Activated CD4-positive, alpha-beta T cell treated with anti-CD3 and anti-CD28 coated beads, Interleukin-2, amount 50 U/mL, for 48 hours (primary cell): Measurements from ENCODE around the gene KHNYN.
"Not testable (repeated sequence)": the region's sequence is repeated elsewhere in the genome, so short reads cannot be mapped to it uniquely, and the experiment has no call there.

ENCODE experiments used
- DNase-seq, 2 experiments: peaks; one replicate each; pipeline ENCODE4 v3.0.0-alpha.2; 2020

KHNYN gene

DNA sequence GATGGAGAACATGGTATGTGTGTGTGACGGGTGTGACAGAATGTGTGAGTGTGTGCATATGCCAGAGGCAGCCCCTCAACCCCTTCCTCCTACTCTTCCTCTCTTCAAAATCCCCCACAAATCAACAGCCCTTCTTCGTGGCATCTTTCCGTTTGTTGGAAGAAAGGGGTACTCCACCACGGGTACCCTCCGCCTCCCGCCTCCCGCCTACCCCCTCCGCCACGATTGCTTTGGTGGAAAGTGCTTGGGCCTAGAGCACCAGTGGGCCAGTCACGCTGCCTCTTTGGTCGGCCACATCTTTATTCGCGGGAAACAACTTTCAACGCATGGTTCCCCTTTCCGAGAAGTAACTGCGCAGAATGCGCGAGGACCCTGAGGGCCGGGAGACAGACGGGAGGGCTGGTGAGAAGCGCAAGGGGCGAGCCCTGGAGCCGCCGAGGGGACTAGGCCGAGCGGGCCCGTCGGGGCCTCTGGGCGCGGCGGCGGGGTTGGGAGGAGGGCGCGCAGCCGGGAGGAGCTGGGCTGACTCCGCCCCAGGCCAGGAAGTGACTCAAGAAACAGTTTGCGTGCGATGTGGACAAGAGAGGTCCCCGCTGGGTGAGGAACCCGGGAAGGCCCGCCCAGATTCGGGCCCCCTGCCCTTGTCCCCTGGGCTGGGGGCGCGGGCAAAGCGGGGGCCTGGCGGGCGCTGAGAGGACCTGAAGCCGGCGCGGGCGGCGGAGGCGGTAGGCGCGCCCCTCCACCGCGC, at the start of gene KHNYN, which contains the start of gene CBLN3:
Gene KHNYN (plus strand): TSS at position 560 of the 748 bp plus-strand sequence. CDS start 777 bp downstream, outside the sequence.
Gene CBLN3 (minus strand): TSS at position 274 of the 748 bp plus-strand sequence. CDS start 614 bp downstream, outside the sequence.
- DNase-seq = peak; percentile 87 to 90

DNA sequence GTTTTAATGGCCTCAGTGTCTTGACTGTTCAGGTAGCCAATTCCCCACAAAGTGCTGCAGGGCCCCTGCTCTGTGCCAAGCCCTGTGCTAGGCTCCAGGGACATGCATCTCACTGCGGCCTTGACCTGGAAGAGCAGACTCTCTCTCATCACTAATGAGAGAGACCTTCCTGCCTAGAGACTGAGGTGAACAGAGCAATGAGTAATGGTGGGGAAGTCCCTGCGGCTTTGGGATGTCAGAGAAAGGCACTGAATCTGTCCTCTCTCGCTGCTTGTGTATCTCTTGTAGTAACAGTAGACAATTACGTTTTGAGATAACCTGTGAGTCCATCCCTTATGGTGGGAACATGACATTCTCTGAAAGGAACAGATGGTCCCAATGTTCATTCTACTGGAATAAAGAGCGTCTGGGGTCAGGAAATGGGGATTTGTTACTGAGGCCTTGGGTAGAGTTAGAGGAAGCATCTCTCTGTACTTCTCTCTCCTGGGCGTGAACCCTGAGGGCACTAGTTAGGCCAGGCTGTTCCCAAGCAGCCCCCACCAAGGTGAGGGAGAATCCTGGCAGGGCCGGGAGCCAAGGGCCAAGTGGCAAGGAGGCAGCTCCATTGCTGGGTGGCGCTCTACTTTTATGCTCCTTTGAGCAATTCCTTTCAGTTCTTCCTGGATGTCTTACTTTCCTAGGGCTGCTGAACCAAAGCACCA, 48.2 kb upstream of the KHNYN start:
- DNase-seq = no peak

GRCh38 chr14:24382064-24382371, 47.7 kb upstream of the KHNYN start:
- no peak for DNase-seq

DNA sequence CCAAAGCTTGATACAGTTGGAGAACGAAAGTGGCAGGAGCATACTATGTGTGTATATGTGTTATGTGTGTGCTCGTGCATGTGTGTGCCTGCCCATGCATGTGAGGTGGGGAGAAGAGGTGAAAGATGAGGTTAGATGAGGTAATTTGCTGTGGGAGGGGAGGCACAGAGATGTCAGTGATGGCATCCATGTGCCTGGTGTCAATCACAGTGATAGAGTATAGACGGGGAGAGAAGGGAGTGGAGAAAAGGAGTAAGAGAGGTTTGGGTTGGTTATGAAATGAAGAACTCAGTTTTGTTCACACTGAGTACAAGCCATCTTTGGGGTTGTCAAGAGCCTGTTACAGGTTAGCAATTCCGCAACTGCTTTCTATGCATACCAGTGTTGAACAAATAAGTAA, 45.6 kb upstream of the KHNYN start:
- no peak for DNase-seq

DNA sequence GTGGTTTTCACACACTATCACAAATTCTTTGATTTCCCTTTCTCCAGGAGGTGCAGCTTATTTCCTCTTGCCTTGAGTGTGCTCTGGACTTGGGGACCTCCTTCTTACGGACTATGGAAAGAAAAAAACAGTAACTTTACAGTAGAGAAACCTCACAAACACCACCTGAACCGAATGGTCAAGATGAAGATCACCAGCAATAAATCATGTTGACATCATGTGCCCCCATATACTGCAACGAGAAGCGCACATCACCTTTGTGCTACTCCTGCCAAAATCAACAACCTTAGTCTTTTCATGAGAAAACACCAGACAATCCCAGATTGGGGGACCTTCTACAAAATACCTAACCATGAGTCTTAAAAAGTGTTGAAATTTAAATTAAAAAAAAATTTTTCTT, 44.2 kb upstream of the KHNYN start:
- no peak for DNase-seq

DNA sequence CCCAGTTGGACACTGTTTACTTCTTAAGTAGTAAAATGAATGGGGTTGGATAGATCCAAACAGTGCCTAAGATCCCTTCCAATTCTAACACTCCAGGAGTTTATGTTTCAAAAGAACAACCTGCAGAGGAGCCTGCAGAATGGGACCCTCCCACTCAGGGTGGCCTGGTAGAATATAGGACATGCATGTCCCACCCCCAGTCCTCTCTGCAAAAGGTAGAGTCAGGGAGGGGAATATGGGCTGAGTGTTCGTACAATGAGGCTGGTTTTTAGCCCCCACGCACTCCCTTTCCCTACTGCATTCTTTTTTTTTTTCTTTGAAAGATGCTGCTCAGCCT, 42.8 kb upstream of the KHNYN start:
- DNase-seq = no peak

DNA sequence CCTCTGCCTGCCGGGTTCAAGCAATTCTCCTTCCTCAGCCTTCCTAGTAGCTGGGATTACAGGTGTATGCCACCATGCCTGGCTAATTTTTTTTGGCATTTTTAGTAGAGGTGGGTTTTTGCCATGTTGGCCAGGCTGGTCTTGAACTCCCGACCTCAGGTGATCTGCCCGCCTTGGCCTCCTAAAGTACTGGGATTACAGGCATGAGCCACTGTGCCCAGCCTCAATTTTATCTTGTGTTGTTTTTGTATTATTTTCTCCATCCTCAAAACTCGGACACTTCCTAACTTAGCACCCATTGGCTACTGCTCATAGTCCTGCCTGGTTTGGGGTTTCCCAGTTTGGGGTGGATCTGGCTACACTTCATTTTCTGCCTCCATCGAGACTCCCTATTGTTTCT, 42.2 kb upstream of the KHNYN start:
- not testable (repeated sequence) for DNase-seq

DNA sequence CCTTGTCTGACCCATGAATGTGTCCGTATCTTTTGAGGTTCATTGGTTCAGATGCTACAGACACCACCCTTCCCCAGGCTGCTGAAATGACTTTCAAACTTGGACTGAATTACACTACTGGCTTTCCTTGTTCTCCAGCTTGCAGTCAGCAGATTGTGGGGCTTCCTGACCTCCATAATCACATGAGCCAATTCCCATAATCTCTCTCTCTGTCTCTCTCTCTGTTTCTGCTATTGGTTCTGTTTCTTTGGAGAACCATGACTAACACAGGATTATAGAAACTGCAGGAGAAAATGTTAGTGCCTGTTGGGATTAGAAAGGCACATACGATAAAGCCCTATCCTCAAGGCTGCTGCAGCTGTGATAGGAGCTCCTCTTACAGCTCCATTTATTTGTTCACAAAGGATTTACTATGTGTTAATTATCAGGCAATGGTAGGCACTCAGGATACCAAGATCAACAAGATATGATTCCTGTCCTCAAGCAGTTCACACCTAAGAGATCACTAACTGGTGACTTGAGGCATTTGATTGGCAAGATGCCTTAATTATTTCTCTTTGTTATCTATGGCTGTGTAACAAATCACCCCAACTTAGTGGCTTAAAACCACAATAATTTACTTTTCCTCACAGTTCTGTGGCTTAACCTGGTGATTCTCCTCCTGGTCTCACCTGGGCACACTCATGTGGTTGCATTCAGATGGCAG, 41.1 kb upstream of the KHNYN start:
- no peak for DNase-seq

GRCh38 chr14:24389226-24389848, 40.4 kb upstream of the KHNYN start:
- no peak for DNase-seq

- no peak for DNase-seq
Observed at GRCh38 chr14:24390701-24391468, 38.9 kb upstream of the KHNYN start.

- no peak for DNase-seq
Observed at GRCh38 chr14:24392325-24393091, 37.2 kb upstream of the KHNYN start.

- no peak for DNase-seq
Observed at GRCh38 chr14:24394275-24394674, 35.5 kb upstream of the KHNYN start.

GRCh38 chr14:24395609-24396582, 33.9 kb upstream of the KHNYN start:
- no peak for DNase-seq

- DNase-seq = no peak
Observed at GRCh38 chr14:24397639-24398292, 32.0 kb upstream of the KHNYN start.

- no peak for DNase-seq
Observed at GRCh38 chr14:24398293-24398652, 31.5 kb upstream of the KHNYN start.

DNA sequence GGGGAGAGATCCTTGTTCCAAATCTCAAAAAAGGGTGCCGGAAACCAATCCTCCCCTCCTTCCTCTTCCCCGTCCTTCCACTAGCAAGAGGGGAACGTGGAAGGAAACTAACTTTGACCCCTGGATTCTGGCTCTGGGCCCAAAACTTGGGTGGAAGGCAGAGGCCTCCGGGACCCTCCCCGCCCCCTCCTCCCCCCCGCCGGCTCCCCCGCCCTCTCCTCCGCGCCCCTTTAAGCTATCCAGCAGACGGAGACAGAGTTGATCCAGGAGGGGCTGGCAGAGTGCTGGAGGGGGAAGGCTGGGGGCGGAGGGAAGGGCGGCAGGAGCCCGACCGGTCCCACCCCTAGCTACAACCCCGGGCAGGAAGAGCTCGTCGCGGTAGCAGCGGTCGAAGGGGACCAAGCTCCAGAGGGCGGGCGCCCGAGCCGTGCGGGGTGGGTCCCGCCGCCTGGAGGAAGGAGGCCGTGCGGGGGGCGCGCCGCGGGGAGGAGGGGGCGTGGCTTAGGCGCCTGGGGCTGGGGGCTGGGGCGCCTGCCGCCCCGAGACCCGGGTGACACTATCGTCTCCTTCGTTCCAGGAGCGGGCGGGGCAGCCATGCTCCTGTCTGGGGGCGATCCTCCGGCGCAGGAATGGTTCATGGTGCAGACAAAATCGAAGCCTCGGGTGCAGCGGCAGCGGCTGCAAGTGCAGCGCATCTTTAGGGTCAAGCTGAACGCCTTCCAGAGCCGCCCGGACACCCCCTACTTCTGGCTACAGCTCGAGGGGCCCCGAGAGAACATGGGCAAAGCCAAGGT, 30.9 kb upstream of the KHNYN start, which contains the start of gene NYNRIN:
Gene NYNRIN (plus strand): TSS at position 351 of the 794 bp plus-strand sequence. CDS start 244 bp downstream, at position 595.
- peak; percentile 11 to 12 for DNase-seq

DNA sequence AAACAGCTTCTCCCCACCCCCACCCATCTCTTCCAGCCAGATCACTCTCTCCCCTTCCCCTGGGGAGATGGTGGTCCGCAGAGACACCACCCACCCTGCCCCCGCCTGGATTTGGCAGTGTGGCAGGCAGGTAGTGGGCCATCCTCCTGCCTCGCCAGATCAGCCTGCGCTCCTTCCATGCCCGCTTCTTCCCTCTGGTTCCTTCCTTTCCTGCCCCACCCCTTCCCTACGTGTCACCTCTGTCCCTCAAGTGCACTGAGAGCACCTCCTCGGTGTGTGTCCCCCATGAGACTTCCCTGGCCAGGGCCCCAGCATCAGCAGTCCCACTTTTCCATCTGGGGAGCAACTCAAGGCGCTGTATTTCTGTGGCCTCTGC, 30.3 kb upstream of the KHNYN start:
- no peak for DNase-seq

DNA sequence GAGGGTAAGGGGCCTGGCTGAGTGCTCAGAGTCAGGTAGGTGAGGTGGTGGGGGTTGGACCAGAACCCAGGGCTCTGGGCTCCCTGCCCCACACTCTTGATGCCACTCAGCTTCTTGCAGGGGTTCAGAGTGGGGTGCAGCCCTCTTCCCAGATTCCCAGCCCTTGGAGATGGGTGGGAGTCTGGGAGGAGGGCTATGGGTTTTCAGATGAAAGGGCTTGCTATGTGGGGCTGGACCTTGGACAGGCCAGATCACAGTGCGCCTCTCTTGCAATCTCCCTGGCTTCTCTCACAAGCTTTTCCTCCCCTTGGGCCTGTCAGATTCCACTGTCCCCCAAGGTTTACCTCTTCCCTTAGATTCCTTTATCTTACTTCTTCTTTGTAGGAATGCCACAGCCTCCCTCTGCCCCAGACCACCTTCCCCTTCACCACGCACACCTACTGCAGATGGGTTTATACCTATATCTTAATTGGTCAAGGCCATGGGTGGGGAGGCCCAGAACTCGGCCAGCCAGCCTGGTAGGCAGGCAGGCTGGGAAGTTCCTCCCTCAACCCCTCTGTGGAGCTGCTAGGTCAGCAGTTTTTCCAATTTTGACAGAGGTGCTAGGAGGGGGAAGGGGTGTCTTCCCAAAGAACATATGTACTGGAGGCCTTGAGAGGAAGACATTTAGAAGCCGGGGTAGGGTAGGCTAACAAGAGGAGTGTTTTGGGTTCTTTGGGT, 29.6 kb upstream of the KHNYN start:
- DNase-seq = no peak
